NCI-H2196 (cell line): ENCODE results near the gene CHM.

Source experiments
- DNase-seq: peaks from one replicate; lab custom pipeline; 2025; ENCODE audit not compliant: unreplicated experiment; lab: John Stamatoyannopoulos, UW

CHM gene

DNA sequence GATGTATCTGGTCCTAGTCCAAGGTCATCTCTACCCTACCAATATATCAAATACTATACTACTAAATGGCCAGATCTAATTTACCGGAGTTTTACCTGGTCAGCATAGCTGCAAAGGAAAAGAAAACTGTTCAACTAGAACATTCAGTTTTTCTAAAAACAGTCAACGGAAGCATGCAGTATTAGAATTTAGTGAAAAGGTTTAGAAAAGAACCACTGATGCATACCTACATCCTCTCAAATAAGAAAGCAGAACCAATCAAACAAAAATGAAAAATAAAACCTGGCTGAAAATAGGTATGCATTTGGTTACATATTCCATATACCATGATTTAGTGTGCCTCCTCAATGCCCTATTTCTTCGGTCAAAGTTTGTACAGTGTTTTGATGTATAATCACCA is 140.0 kb downstream of the CHM start:
- no peak for DNase-seq

DNA sequence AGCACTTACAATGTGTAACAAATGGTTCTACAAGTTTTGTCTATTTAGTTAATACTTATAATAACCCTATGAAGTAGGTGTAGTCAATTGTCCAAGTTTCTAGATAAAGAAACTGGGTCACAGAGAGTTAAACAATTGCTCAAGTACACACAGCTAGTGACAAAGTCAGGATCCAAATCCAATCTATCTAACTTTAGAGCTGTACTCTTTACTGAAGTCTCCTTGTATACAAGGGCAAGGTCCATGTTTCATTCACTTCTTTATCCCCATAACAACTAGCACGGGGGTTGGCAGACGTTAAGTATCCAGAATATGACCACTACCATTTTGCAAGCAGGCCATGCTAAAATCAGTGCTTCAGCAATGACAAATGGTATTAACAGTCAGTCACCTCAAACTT is 141.0 kb downstream of the CHM start:
- DNase-seq: no peak

DNA sequence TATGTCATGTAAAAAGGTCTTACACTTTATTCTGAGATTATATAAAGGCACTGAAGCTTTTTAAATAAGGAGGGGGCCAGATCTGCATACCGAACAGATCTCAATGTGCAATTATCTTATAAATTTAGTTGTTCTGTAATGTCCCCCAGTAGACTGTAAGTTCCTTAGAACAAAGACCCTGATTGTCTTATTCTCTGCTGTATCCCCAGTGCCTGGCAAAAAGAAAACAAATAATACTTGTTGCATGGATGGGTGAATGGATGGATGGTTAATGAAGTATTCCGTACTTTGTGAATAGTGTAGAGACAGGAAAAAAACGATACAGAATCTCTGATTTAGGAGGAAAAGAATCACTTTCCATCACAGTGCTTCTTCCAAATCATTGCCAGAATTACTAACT is 141.5 kb downstream of the CHM start:
- no peak for DNase-seq

DNA sequence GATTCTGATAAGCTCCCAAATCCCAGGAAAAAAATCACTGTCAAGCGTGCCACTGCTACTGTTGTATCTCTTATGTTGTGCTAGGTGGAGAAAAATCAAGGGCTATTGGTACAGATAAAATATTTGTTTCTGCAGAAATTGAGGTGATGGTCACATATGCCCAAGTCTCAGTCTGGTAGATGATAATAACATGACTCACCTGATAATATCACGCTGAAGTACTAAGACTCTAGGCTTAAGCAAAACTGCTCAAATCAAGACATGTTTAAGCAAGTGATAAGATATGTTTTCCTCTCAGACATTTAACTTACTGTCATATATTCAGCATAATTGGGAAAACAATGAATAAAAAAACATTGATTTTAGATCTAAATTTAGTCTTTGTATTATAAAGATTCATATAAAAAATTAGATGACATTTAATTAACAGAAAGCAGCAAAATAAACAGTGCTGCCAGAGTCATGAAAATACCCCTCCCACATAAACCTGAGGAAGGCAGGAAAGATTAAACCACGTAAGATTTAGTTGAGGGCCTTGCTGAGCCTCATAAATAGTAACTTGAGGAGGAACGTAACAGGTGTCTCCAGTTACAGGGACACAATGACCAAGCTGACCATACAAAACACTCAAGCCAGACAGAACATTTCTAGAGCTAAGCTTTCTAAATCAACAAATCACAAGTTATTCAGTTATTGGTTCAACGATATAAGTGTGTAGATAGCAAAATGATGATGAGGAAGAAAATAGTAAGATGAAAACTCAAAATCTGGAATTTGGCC is 143.5 kb downstream of the CHM start:
- DNase-seq: no peak

DNA sequence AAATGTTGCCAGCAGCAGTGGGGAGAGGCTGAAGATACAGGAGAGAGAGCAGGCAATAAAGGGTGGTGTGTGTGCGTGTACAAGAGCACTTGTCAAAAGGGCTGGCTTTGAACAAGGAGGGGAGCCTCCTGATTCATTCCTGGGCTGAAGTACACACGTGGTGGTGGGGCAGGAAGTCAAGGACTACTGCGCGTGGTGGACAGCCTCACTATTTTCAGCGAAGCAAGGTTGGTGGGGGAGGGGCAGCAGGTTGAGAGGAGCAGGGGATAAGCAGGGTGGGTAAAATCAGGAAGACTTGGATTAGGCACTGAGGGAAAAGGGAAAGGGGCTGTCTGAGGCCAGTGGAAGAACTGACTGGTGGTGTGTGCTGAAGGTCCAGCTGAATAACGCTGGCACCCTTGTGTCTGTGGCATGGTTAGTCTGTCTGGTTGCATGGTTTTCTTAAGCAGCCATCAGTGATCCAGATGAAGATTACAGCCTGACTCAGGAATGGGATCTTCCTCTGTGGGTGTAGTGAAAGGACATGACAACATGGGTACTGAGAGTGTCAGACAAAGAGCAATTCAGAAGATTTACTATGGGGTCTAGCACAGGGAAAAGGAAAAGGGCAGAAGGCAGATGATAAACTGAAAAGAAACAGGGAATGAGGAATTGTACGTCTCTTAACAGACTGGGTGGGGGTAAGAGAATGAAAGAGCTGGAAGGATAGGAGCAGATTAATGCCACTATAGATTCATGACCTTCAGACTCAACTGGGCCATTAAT is 149.8 kb downstream of the CHM start:
- no peak for DNase-seq

DNA sequence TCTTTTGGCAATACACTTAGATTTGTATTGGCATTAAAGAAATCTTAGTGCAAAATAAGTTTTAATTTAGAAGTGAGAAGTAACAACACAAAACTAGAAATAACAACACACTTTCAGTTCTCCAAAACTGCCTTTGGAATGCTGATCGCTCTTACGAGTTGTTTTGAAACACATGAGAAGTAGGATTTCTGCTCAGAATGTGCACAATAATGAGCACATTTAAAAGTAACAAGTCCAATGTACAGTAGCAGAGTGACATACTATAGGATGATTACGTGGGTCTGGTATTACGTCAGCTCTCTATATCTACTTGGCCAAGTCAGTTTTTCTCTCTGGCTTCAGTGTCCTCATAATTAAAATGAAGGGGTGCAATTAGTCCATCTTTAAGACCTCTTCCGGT is 164.8 kb downstream of the CHM start:
- no peak for DNase-seq

DNA sequence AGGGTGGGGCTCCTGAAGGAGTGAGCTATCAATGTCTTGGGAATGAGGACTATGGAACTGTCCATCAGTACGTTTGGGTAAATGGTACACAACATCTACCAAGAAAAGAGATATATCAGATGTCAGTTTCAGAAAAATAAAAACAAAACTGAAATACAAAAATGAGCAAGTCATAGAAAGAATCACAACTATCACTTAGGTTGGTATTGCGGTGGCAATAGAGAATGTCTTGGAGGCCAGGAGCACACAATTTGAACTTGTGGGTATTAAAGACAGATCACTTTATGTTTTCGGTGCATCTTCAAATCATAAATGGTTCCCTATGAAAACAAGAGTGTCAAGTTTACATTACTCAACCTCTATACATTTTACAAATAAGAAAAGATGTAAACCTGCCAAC is 176.8 kb downstream of the CHM start:
- DNase-seq: no peak

DNA sequence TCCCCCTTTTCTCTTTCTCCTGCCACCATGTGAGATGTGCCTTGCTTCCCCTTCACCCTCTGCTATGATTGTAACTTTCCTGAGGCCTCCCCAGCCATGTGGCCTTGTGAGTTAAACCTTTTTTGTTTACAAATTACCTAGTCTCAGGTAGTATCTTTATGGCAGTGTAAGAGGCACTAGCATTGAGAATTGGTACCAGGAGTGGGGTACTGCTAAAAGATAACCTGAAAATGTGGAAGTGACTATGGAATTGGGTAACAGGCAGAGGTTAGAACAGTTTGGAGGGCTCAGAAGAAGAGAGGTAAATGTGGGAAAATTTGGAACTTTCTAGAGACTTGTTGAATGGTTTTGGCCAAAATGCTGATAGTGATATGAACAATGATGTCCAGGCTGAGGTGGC is 182.0 kb downstream of the CHM start:
- no peak for DNase-seq

DNA sequence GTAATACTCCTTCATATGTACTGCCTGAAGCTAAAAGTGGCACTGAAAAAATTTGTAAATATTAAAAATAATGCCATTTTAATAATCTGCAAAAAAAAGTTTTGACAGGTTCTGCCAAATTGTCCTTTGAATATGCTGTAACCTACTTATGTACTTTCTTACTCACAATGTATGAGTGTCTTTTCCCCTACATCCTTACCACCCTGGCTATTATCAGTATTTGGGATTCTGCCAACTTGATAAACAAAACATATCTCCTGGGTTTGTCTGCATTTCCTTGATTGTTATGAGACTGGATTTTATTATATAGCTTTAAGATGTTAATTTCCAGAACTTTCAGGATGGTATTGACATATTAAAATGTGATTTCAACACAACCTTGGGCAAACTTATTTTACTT is 187.9 kb downstream of the CHM start:
- DNase-seq: no peak

DNA sequence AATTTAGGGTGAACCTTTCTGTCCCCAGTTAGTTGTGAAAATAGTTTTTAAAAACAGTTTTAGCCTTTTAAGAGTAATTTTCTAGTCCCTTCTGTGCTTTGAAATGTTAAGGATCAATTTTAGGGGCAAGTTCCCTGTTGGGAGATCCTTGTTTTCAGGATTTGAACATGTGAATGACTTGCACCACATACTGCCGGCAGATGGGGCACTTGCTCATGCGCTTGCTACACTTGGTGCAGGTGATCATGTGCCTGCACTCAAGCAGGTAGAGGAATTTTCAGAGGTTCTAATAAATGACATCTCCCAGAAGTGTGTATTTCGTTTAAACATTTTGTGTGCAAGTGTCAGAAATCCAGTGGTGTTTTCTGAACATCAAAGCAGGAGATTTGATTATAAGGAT is 195.9 kb downstream of the CHM start:
- DNase-seq: no peak

DNA sequence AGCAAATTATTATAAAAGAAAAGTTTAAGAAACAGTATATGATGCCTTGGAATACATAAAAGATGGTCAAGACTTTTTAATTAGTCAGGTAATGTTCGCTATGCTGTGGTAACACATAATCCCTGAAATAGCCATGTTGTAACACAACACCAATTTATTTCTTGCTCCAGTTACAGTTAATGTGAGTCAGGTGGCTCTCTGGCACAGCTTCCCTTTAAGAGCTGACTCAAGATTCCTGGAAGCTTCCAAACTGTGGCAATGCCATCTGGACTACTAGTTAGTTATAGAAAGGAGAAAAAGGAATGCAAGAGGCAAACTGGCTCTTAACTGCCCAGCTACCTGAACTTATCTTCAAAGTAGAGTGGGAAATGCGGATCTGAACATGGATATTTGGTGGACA is 210.5 kb downstream of the CHM start:
- no peak for DNase-seq

DNA sequence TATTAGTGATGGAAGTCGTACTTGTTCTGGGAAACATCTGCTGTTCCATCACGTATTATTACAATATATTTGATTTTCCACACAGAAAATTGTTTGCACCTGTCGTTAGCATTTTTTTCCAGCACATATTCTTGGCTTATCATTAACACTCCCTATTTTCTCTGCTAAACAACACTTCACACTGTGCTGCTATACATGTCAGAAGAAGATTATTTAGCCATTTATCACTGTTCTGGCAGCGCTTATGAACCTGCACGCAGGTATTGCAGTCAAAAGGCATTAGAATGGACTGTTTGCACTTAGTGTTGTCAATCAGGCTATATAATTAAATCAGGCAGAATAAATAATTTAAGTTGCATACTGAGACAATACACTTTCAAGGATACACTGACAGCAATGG is 218.6 kb downstream of the CHM start:
- no peak for DNase-seq

DNA sequence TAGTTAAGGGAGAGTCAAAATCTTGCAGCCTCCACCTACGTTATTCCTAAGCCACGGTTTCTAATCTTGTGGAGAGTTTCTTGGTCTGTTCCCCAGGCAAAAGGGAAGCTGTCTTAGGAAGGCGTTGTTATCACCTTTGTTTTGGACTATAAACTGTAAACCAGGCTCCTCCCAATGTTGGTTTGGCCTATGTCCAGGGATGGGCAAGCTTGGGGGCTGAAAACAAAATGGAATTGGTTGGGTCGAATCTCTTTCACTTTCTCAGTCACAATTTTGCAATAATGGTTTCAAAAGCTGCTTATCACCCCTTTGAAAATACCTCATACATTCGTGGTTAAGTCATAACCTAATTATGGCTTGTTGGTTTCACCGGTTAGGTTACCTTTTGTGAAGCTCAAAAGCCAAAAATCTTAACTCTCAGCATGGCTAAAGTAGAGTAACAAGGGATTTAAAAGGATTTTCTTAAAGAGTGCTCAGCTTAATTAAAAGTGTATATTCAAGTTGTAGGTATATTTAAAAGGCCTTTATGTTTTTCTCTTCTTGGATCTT is 232.1 kb downstream of the CHM start:
- DNase-seq: no peak
